Retinal pigment epithelial cell (primary cell): ENCODE measurements around the gene NRP1.

Experiments used
- DNase-seq: peaks from one replicate; pipeline ENCODE4 v3.0.0-alpha.2; 2010; ENCODE audit warnings: low read depth
- H3K4me3 ChIP-seq: 2 replicates; pipeline ENCODE4 v1.5.1; 2011; ENCODE audit warnings: mild to moderate bottlenecking, low read length, control low read depth, moderate library complexity
- CTCF ChIP-seq: conservative IDR thresholded peaks from 2 replicates; pipeline ENCODE4 v1.5.1; 2011; ENCODE audit warnings: low read depth, low read length, control low read depth, inconsistent platforms

NRP1 gene

GRCh38 chr10:33180390-33180789, 154.1 kb downstream of the NRP1 start:
- no peak overlapping the region for H3K4me3 ChIP-seq
- TF ChIP-seq CTCF = no peak
- DNase-seq = no peak

GRCh38 chr10:33179067-33179466, 155.4 kb downstream of the NRP1 start:
- no peak for TF ChIP-seq CTCF
- H3K4me3 ChIP-seq = no peak overlapping the region
- DNase-seq = no peak

GRCh38 chr10:33178026-33178755, 156.3 kb downstream of the NRP1 start:
- DNase-seq = no peak
- H3K4me3 ChIP-seq = no peak overlapping the region
- no peak for TF ChIP-seq CTCF

- no peak for DNase-seq
- TF ChIP-seq CTCF = no peak
- no peak overlapping the region for H3K4me3 ChIP-seq
These were observed 157.8 kb downstream of the NRP1 start for GRCh38 chr10:33176688-33177087.

- no peak overlapping the region for H3K4me3 ChIP-seq
- TF ChIP-seq CTCF = no peak
- DNase-seq = no peak
These were observed 159.6 kb downstream of the NRP1 start for GRCh38 chr10:33174674-33175434.

GRCh38 chr10:33165911-33166310, 168.6 kb downstream of the NRP1 start:
- H3K4me3 ChIP-seq = no peak overlapping the region
- DNase-seq = no peak
- no peak for TF ChIP-seq CTCF
